Lung (tissue), 12 donors: ENCODE measurements around the gene DECR2. TPM values are rescaled to one million over a fixed set of nuclear protein-coding genes. Genes with fewer than 3 reads are reported as not detected.

Source experiments
- ATAC-seq: fragments of 200-7000 bp; cut with Tn5 transposase; one replicate; pipeline ENCODE4 v1.9.1; 2020; ENCODE audit warnings: moderate number of reproducible peaks; ENCODE audit not compliant: insufficient read depth, low FRiP score
- DNase-seq, 3 donors: peaks; one replicate each; pipeline ENCODE4 v3.0.0-alpha.2; 2013 to 2017
- H3K27ac ChIP-seq, 2 donors: one replicate each; pipeline ENCODE4 v1.5.1; 2013; ENCODE audit warnings: mild to moderate bottlenecking in 2 of 2, moderate library complexity in 2 of 2, control low read depth in 1 of 2, inconsistent platforms in 1 of 2, low read depth in 1 of 2, low read length in 1 of 2
- H3K27me3 ChIP-seq, 3 donors: one replicate each; pipeline ENCODE4 v1.5.1; 2013; ENCODE audit warnings: low read length in 2 of 3; ENCODE audit not compliant: control insufficient read depth in 3 of 3, insufficient read depth in 3 of 3
- H3K36me3 ChIP-seq, 4 donors: one replicate each; pipeline ENCODE4 v1.5.1; 2013; ENCODE audit warnings: low read length in 4 of 4, mild to moderate bottlenecking in 1 of 4, moderate library complexity in 1 of 4; ENCODE audit not compliant: control insufficient read depth in 4 of 4, insufficient read depth in 4 of 4
- H3K4me1 ChIP-seq, 5 donors: one replicate each; pipeline ENCODE4 v1.5.1; 2013; ENCODE audit warnings: low read length in 5 of 5, mild to moderate bottlenecking in 2 of 5, moderate library complexity in 1 of 5; ENCODE audit not compliant: control insufficient read depth in 5 of 5, insufficient read depth in 5 of 5
- H3K4me3 ChIP-seq: one replicate; pipeline ENCODE4 v1.5.1; 2013; ENCODE audit warnings: mild to moderate bottlenecking, control low read depth, moderate library complexity
- H3K9ac ChIP-seq, 2 donors: one replicate each; pipeline ENCODE4 v1.5.1; 2013; ENCODE audit warnings: low read length in 2 of 2, control low read depth in 1 of 2; ENCODE audit not compliant: insufficient read depth in 1 of 2
- H3K9me3 ChIP-seq, 4 donors: one replicate each; pipeline ENCODE4 v1.5.1; 2013; ENCODE audit warnings: low read length in 3 of 4, mild to moderate bottlenecking in 1 of 4, moderate library complexity in 1 of 4; ENCODE audit not compliant: control insufficient read depth in 4 of 4, insufficient read depth in 3 of 4
- CTCF ChIP-seq: IDR thresholded peaks from 2 replicates; pipeline ENCODE4 v1.5.1; 2012; ENCODE audit warnings: mild to moderate bottlenecking; ENCODE audit errors: control extremely low read depth, extremely low read depth
- WGBS, 2 donors: extraction: QIAGEN DNeasy Blood & Tissue Kit; methylation state at CpG; one replicate each; pipeline ENCODE4 v1.1.7; 2013; 5-methylcytosine and 5-hydroxymethylcytosine counted together
- polyA plus RNA-seq, 2 donors: library from polyadenylated mRNA; stranded (reverse); fragments of 200-250 nt; gene quantifications; one replicate each; pipeline ENCODE4 v1.2.1, GENCODE V29; 2013
- total RNA-seq, 2 donors: library from RNA; depleted of rRNA in 1 of 2; stranded (reverse); fragments of >200 nt in 1 of 2; gene quantifications; one replicate each; pipeline ENCODE4 v1.2.1, GENCODE V29; 2014 to 2021
- donor health status: control.
- donor health status: control.
- donor health status: Bipolar disorder and iron deficiency.
- donor health status: healthy.
- donor health status: DM: yes; HTN: yes; CAD: no.

Gene DECR2
- total and polyA plus RNA-seq, 4 donors = 5.2 to 18.3 (median 15.7) TPM

- Histone ChIP-seq H3K27ac (no peak overlapping the region), H3K27me3 (no peaks in the 10 kb centered on the region), H3K9ac (peak overlapping the region in 1 of 2 donors; percentile 25), H3K9me3 (peaks cover 0 to 3% (median 0%) of the 10 kb centered on the region in 4 donors), H3K4me3 (no peak overlapping the region), H3K36me3 (peaks cover 8 to 54% (median 14%) of the 10 kb centered on the region in 4 donors), H3K4me1 (peaks cover 0 to 14% (median 4%) of the 10 kb centered on the region in 5 donors)
- no peak for TF ChIP-seq CTCF
- no peak for DNase-seq
- 86 to 94% methylated on average over 20 of the region's 20 CpGs for WGBS, 2 donors
- no peak for ATAC-seq
These were observed 32.3 kb upstream of the DECR2 start for GRCh38 chr16:369275-369865.

- Histone ChIP-seq H3K4me3 (no peak overlapping the region), H3K27ac (no peak overlapping the region), H3K9me3 (peaks cover 0 to 3% (median 0%) of the 10 kb centered on the region in 4 donors), H3K4me1 (peaks cover 0 to 14% (median 4%) of the 10 kb centered on the region in 5 donors), H3K9ac (peak overlapping the region in 1 of 2 donors; percentile 25), H3K27me3 (no peaks in the 10 kb centered on the region), H3K36me3 (peaks cover 8 to 60% (median 14%) of the 10 kb centered on the region in 4 donors)
- DNase-seq (no peak), ATAC-seq (no peak)
- no peak for TF ChIP-seq CTCF
- WGBS, 2 donors = 29 to 49% methylated on average over 26 to 44 of the region's 44 CpGs
These were observed 31.7 kb upstream of the DECR2 start for GRCh38 chr16:369866-370436.

- 1% methylated on average over 25 to 30 of the region's 30 CpGs for WGBS, 2 donors
- no peaks in the 10 kb centered on the region for H3K27me3 ChIP-seq
- peaks cover 8 to 64% (median 14%) of the 10 kb centered on the region in 4 donors for H3K36me3 ChIP-seq
- no peak within 1 kb of the TSS for H3K4me3 ChIP-seq
- peak within 1 kb of the TSS in 1 of 2 donors; percentile 25 for H3K9ac ChIP-seq
- DNase-seq = peak; percentile 95 to 97 (median 95)
- H3K4me1 ChIP-seq = peaks cover 0 to 14% (median 4%) of the 10 kb centered on the region in 5 donors
- H3K27ac ChIP-seq = peak within 1 kb of the TSS in 1 of 2 donors; percentile 18
- TF ChIP-seq CTCF = no peak
- peaks cover 0 to 3% (median 0%) of the 10 kb centered on the region in 4 donors for H3K9me3 ChIP-seq
- peak; percentile 93 for ATAC-seq
These were observed 31.2 kb upstream of the DECR2 start, which contains the start of gene MRPL28 for GRCh38 chr16:370443-370842. Gene MRPL28 (minus strand): TSS chr16:370538. CDS start chr16:370218, 320 bp downstream.
